HG03432 (cell line): ENCODE data around the gene MYL3.

Experiments used
- ATAC-seq: cut with Tn5 transposase; IDR thresholded peaks from one replicate; pipeline ENCODE4 v1.9.1; 2021; ENCODE audit warnings: mild to moderate bottlenecking, moderate library complexity; ENCODE audit not compliant: unreplicated experiment

Gene MYL3

GRCh38 chr3:46865546-46865945 is 2.3 kb upstream of the MYL3 start:
- ATAC-seq = no peak

GRCh38 chr3:46865031-46865507 is 1.8 kb upstream of the MYL3 start:
- ATAC-seq = no peak

- ATAC-seq = no peak
Observed at GRCh38 chr3:46864061-46864881, 1.0 kb upstream of the MYL3 start.

GRCh38 chr3:46862369-46863025 is 747 bp downstream of the MYL3 start:
- ATAC-seq = no peak

- no peak for ATAC-seq
Observed at GRCh38 chr3:46861605-46862368, 1.5 kb downstream of the MYL3 start.

- no peak for ATAC-seq
Observed at GRCh38 chr3:46860810-46861604, 2.2 kb downstream of the MYL3 start.

- ATAC-seq = no peak
Observed at GRCh38 chr3:46860017-46860809, 3.0 kb downstream of the MYL3 start.

- no peak for ATAC-seq
Observed at GRCh38 chr3:46859001-46859710, 4.1 kb downstream of the MYL3 start.

GRCh38 chr3:46858456-46858855 is 4.8 kb downstream of the MYL3 start:
- no peak for ATAC-seq

GRCh38 chr3:46857485-46858341 is 5.5 kb downstream of the MYL3 start:
- no peak for ATAC-seq

- ATAC-seq = no peak
Observed at GRCh38 chr3:46856576-46857471, 6.4 kb downstream of the MYL3 start.

- ATAC-seq = no peak
Observed at GRCh38 chr3:46854555-46854991, 8.7 kb downstream of the MYL3 start.

- ATAC-seq = no peak
Observed at GRCh38 chr3:46853441-46854415, 9.5 kb downstream of the MYL3 start.

GRCh38 chr3:46852839-46853355 is 10.3 kb downstream of the MYL3 start:
- ATAC-seq = no peak

GRCh38 chr3:46852334-46852720 is 10.9 kb downstream of the MYL3 start:
- no peak for ATAC-seq
